ENCODE measurements around the gene ANKRD39.

DNA sequence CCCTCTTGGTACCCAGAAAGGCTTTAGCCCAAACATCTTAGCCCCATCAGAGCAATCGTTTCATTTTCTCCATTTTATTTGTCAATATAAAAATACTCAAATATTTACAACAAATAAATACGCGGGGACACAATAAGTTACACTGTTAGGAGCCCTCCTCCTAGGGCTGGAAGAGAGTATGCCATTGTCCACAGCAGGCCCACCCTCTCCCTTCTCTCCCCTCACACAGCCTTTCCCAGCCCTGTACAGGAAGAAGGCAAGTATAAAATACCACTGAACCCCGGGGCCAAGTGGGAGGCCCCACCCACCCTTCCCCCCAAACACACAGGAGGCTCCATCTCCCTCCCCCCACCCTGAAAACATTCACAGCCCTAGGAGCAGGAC lies 1.9 kb upstream of the ANKRD39 start:
- TF ChIP-seq POLR2A (IDR thresholded peaks at IDR 0.05), result no peak
- TF ChIP-seq, protein P1, sequence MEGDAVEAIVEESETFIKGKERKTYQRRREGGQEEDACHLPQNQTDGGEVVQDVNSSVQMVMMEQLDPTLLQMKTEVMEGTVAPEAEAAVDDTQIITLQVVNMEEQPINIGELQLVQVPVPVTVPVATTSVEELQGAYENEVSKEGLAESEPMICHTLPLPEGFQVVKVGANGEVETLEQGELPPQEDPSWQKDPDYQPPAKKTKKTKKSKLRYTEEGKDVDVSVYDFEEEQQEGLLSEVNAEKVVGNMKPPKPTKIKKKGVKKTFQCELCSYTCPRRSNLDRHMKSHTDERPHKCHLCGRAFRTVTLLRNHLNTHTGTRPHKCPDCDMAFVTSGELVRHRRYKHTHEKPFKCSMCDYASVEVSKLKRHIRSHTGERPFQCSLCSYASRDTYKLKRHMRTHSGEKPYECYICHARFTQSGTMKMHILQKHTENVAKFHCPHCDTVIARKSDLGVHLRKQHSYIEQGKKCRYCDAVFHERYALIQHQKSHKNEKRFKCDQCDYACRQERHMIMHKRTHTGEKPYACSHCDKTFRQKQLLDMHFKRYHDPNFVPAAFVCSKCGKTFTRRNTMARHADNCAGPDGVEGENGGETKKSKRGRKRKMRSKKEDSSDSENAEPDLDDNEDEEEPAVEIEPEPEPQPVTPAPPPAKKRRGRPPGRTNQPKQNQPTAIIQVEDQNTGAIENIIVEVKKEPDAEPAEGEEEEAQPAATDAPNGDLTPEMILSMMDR (IDR thresholded peaks at IDR 0.05), result no peak
